GM21515 (cell line): Measurements from ENCODE around the gene DUS3L.

Experiments used
- ATAC-seq: cut with Tn5 transposase; IDR thresholded peaks from one replicate; pipeline ENCODE4 v1.9.1; 2021; ENCODE audit not compliant: unreplicated experiment

Gene DUS3L

GRCh38 chr19:5790559-5791520, at the start of gene DUS3L:
TSS of gene DUS3L (minus strand) at chr19:5791163. CDS start at chr19:5791141, 22 bp downstream.
- ATAC-seq: peak; percentile 89

- no peak for ATAC-seq
Measured at GRCh38 chr19:5839065-5840017, 48.4 kb upstream of the DUS3L start, which contains the start of gene FUT6. TSS of gene FUT6 (minus strand) at chr19:5839702. CDS start at chr19:5832567, 7,135 bp downstream.

- ATAC-seq: no peak
Measured at GRCh38 chr19:5838353-5839064, 47.5 kb upstream of the DUS3L start.

- no peak for ATAC-seq
Measured at GRCh38 chr19:5837761-5838352, 46.9 kb upstream of the DUS3L start.

GRCh38 chr19:5832527-5833216, 41.7 kb upstream of the DUS3L start:
- no peak for ATAC-seq

GRCh38 chr19:5832061-5832460, 41.1 kb upstream of the DUS3L start:
- no peak for ATAC-seq

DNA sequence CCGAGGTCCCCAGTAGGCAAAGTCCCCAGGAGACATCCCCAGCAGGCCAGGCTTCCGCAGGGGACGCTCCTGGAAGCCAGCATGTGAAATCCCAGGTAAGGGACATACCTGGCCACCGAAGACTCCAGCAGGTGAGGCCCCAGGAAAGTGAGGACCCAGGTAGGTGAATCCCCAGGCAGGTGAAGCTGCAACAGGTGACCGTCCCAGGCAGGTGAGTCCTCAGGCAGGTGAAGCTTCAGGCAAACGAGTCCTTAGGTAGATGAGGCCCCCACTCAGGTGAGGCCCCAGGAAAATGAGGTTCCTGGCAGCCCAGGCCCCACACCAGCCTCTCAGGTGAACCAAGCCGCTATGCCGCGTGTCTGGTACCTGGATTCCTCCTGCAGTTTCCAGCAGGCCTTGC, 40.2 kb upstream of the DUS3L start:
- no peak for ATAC-seq

- no peak for ATAC-seq
Measured at GRCh38 chr19:5829567-5830310, 38.8 kb upstream of the DUS3L start.

DNA sequence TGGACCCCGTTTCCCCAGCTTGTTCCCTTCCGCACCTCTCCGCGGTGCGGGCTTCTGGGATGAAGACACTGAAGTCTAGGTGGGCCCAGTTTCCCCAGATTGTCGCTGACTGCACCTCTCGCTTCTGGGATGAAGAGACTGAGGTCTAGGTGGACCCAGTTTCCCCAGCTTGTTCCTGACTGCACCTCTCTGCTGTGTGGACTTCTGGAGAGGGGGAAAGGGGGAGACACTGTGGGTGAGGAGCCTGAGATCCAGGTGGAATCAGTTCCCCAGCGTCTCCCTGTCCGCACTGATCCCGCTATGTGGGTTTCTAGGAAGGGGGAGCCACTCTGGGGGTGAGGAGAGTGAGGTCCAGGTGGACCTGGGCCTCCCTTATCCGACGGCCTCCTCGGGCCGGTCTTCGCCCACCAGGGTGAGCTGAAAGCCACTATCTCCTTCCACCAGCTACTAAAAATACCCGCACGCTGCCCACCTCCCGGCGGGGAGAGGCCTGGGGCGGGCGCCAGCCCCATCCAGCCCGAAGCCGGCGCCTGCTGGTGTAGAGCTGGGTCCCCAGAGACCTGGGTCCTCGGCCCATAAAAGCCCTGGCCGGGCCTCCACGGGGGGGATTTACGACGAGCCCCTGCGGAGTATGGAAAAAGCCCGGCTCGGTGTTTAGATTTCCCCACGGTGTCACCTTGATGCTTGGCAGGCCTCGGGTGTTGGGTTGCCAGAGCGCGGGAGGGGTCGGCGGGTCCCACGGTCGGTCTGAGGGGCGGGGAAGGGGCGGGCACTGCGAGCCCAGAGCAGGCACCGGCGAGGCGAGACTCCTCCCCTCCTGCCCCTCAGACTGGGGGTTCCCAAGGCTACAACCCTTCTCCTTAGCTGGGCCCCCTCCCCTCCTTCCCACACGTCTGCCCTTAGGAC, 38.0 kb upstream of the DUS3L start:
- ATAC-seq: no peak

- ATAC-seq: peak; percentile 56
Measured at GRCh38 chr19:5827891-5828660, 37.1 kb upstream of the DUS3L start.

GRCh38 chr19:5827342-5827890, 36.5 kb upstream of the DUS3L start:
- ATAC-seq: no peak

DNA sequence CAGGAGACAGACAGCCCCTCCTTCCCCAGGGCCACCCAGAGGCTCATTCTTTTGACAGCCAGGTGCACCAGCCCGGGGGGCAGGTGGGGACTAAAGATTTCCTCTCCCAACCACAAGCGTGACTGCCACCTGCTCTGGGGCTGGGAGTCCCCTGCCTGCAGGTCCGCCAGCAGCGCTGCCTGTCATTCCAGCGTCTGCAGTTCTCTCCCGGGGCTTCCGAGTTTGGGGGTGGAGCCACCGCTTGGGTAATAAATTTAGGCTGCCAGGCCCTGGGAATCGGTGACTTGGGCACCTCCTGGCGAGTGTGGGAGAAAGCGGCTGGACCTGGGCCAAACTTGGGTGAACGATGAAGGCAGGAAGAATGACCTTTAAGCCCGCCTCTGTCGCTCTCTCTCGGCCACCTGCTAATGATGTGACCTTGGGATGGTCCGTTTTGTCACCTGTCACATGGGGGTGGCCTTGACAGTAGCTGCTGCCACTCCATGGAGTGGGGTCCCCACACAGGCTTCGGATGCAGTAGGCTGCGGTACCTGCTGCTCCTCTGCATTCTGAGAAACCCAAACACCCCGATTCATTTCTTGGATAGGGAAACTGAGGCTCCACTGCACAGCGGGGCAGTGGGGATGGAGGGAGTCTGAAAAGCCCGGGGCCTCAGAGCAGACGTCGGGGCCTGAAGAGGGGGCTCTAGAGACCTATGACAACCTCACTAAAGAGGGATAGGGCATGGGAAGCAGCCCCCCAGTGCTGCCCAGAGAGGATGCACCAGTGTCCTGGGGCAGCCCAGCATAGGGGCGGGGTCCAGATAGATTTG, 35.8 kb upstream of the DUS3L start:
- ATAC-seq: no peak

- no peak for ATAC-seq
Measured at GRCh38 chr19:5825178-5825577, 34.2 kb upstream of the DUS3L start.

DNA sequence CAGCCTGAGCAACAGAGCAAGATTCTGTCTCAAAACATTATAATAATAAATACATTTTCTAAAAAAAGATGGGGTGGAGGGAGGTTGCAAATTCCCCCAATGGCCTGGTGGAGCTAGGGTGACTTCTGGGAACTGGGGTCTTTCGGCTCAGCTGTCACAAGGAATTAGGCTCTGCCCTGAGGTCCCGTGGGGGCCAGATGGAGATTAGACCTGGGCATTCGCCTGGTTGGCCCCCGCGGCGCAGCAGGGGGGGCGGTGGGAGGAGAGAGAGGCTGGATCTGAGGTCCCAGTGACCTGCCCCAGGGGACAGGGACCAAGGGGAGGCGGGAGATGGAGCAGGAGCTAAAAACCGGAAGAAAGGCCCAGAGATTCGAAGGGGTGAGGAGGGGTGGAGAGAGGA, 33.8 kb upstream of the DUS3L start:
- no peak for ATAC-seq

DNA sequence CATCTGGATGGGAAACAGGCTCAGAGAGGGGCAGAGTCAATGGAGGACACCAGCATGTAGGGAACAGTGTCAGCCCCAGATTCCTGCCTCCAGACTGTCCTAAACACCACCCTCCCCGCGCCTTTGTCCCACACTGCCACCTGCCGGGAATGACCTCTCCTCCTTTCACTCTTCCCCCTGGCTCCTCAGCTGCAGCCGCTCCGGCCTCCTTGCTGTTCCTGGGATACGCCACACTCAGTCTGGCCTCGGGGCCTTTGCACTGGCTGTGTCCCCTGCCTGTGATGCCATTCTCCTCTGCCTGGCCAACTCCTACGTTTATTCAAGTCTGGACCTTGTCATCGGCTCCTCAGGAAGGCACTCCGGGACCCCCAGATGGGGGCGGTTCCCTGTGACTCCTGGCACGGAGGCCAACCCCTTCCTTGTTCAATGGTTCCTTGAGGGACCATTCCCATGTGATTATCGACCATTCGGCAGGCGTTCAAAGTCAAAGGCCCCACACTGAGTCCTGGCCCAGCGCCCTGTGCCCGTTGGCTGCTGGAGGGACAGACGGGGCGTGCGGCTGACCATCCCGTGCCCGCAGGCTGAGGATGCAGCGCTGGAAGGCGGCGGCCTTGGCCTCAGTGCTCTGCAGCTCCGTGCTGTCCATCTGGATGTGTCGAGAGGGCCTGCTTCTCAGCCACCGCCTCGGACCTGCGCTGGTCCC, 32.8 kb upstream of the DUS3L start:
- ATAC-seq: no peak
